ENCODE measurements around the gene LDHB.
A peak's percentile ranks its signal among the peaks of the same experiment; 100 is the strongest.
"Not testable (repeated sequence)": the region's sequence is repeated elsewhere in the genome, so short reads cannot be mapped to it uniquely, and the experiment has no call there.

LDHB gene

DNA sequence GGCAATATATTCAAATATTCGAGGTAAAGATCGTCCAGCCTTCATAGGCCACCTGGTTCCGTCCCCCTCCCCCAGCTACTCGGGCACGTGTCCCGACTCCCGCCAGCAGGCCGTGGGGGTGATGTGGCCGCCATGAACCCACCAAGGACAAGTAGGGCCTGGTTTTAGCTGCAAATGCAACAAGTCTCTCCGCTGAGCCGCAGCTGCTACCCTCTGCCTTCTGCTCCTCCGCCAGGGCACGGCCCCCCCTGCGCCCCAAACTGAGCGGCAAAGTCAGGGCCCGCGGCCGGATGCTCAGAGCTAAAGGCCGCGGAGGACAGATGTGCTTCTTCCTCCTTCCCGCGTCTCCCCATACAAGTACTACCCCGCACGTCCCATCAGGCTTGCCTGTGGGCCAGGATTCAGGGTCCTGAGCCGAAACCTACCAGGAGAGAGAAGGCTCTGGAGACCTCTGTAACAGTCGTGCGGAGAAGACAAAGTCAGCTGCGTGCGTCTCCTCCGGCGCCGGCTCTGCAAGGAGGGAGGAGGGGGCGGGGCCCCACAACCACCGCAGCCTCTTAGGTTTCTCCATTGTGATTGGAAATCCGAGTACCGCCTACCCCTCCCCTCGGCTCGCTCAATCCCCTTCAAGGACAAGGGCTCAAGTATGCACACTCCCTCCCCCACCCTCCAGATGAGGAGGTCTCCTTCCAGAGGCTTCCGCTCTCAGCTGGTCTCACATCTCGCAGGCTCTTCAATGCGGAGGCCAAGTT, at the start of gene LDHB:
TSS of gene LDHB (minus strand) at position 517 of the 752 bp plus-strand sequence. CDS start 3,171 bp downstream, outside the sequence.
- DNase-seq, result peak; percentile 98

DNA sequence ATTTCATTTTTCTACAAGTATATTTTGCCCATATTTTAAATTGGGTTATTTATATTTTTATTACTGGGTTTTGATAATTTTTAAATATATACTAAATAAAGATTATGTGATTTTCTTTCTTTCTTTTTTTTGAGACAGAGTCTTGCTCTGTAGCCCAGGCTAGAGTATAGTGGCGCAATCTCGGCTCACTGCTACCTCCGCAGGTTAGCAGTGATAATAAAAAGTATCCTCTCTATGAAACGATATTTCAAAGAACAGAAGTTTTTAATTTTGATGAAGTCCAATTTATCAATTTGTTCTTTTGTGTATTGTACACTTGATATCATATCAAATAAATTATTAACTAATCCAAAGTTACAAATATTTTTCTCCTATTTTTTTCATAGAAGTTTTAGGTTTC, 47.2 kb upstream of the LDHB start:
- DNase-seq, result no peak

DNA sequence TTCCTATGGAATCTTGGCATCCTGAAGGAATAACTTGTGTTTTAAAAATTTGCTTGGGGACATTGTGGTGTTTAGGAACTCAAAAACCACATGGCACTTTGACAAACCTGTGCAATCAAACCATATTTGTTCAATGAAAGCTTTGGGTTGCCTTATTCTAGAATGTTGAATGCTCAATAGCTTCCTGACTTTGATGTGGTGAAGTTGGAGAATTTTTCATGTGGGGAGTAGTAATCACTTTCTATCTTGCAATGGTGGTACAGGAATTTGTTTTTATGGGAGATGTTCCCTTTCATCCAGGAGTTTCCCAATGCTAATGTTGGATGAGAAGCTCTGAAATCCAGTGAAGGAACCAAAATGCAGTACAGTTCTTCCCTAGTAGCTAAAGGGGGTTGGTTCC, 42.2 kb upstream of the LDHB start:
- no peak for DNase-seq

DNA sequence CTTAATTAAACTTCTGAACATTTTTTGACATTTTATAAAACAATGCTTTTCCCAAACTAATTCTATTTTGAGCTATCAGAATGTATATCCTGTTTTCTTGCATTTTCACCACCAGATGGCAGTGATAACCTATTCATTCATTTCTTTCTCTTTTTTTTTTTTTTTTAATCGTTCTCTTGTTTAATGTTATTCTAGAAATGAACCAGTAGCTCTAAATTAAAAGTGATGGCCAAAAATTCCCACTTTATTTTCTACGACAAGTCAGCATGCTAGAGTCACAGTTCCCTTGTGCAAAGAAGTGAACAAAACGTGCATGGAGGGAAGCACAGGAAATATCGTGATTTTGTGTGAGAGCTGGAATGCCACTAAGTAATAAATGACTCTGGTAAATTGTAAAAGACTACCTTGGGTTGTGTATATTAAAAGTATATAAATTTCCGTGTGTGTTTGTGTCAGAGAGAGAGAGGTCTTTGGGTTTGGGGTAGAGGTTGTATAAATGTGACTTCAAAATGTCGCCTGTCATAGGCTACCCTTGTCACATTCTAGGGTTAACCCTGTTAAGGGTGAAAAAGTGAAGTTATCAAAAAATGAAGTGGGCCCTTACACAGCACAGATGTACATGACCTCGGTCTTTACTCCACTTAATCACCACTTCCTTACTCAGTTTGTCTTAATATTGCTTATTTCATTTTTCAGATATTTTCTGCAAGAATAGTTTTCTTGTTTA, 40.4 kb upstream of the LDHB start:
- peak; percentile 32 for DNase-seq

DNA sequence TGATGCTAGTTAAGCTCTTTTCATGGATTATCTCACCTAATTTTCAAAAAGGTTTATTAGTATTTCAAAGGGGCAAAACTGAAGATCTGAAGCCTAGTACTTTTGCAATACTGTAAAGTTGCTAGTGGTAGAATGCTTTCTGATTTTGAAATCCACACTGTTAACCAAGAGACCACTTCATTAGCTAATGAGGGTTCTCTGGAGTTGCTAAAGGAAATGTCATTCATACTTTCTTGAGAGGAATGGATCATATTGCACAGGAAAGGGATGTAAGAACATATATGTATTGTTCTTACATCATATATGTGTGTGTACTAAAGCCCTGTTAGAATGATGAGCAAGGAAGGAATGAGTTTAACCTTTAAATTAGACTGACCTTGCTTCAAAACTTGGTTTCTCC, 39.0 kb upstream of the LDHB start:
- no peak for DNase-seq

DNA sequence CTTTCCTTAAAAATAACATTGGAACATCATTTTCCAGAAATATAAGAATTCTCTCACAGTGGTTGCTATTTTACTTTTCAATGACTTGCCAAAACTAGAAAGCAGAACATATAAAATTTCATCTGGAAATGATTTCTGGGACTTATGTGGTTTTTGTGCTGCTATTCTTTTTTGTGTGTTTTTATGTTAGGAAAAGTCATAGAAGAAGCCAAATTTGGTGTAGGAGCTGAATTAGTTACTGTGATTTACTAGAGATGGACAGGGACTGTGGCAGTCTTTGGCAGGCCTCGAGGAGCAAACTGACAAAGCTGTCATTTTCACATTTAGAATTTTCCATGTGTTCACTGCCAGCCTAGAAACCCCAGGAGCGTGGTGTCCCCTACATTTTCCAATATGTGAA, 38.3 kb upstream of the LDHB start:
- DNase-seq, result no peak

DNA sequence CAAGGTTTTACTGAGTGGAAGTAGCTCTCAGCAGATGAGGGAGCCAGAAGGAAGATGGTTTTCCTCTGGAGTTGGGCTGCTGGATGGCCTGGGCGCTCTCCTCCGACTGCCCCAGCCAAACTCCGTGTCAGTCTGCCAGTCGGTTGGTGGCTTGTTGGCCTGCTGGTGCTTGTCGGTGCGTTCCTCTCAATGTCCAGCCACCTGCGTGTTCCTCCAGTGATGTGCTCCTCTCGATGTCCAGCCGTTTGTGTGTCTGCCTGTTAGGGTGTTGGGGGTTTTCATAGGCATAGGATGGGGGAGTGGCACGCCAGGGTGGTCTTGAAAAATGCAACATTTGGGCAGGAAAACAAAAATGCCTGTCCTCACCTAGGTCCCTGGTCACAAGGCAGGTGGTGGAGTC, 37.0 kb upstream of the LDHB start:
- no peak for DNase-seq

DNA sequence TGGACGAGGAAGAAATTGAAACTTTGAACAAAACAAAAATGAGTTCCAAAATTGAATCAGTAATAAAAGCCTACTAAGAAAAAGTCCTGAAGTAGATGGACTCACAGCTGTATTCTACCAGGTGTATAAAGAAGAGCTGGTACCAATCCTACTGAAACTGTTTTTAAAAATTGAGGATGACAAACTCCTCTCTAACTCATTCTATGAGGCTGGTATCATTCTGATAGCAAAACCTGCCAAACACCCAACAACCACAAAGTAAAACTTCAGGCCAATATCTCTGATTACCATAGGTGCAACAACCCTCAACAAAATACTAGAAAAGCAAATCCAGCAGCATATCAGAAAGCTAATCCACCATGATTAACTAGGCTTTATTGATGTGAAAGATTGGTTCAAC, 33.9 kb upstream of the LDHB start:
- no peak for DNase-seq

DNA sequence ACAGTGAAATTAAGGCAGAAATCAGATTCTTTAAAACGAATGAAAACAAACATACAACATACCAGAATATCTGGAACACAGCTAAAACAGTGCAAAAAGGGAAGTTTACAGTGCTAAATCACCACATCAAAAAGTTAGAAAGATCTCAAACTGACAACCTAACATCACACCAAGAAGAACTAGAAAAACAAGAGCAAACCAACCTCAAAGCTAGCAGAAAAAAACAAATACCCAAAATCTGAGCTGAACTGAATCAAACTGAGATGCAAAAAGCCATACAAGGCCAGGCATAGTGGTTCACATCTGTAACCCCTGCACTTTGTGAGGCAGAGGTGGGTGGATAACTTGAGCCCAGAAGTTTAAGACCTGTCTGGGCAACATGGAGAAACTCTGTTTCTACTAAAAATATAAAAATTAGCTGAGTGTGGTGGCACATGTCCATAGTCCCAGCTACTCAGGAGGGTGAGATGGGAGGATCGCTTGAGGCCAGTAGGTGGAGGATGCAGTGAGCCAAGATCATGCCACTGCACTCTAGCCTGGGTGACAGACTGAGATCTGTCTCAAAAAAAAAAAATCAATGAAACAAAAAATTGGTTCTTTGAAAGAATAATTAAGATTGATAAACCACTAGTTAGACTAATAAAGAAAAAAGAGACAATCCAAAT, 33.2 kb upstream of the LDHB start:
- DNase-seq, result no peak

DNA sequence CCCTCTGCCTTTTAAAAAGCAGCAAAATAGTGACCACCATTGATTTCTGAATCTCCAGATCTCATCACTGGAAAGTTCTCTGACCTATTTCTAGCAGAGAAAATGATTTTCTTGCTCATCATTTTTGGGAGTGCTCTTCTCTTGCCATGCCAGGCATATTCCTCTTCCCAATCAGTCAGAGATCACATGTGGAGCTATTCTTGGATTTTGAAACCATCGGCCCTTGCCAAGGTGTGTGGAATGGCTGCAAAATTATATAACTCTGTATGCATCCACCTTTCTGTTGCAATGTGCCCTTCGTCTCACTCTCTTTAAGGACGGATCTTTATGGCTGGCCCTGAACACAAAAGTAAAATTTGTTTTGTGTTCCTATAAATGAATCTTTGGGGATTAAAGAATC, 25.5 kb upstream of the LDHB start:
- no peak for DNase-seq

DNA sequence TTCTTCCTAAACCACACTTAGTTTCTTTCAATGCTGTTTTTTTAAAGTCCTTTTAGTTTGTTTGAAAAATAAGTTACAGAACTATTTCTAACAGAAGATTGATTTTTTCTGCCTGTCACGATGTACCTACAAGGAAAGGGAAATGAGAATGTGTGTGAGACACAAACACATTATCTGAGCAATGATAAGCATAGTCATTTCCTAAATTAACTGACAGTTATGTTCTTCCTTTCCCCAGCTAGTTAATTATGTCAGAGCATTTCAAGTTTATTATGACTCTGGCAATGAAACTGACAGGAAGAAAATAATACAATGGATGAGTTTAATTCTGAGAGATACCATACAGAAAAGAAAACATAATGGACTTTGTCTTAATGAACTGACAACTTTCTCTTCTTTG, 21.3 kb upstream of the LDHB start:
- DNase-seq, result peak; percentile 46

DNA sequence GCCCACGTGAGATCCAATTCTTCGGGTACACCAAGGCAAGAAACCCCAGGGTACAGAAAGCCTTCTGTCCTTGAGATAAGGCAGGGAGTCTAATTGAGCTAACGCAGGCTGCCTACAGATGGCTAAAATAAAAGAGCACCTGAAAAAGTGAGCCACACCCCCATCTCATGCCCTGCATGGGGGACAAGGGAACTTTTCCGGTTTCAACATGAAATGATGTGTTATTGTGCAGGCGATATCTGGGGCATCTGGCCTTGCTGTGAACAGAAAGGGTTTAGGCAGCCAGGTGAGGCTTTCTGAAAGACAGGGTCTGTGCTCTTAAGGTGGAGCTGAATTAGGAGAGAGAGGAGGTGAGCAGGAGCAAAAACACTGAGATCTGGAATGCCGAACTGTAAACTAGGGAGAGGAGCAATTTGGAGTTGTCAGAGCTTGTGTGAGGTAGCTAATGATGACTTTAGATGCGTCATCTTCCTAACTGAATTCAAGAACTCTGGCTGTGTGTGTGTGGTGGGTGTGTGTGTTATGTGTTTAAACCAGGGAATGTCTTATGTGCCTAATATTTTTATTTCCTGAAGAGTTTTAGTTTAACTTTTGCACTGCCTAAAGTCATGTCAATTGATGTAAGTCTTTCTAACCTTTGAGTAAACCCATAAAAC, 20.1 kb upstream of the LDHB start:
- DNase-seq, result no peak

DNA sequence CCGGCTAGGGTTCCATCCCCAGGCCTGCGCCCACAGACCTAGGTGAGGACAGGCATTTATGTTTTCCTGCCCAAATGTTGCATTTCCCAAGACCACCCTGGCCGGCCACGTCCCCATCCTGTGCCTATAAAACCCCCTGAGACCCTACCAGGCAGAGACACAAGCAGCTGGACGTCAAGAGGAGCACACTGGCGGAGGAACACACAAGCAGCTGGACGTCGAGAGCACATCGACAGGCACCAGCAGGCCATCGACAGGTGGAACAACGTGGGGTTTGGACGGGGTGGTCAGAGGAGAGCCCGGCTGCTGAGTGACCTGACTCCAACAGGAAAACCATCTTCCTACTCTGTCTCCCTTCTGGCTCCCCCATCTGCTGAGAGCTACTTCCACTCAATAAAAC, 19.6 kb upstream of the LDHB start:
- DNase-seq, result no peak

DNA sequence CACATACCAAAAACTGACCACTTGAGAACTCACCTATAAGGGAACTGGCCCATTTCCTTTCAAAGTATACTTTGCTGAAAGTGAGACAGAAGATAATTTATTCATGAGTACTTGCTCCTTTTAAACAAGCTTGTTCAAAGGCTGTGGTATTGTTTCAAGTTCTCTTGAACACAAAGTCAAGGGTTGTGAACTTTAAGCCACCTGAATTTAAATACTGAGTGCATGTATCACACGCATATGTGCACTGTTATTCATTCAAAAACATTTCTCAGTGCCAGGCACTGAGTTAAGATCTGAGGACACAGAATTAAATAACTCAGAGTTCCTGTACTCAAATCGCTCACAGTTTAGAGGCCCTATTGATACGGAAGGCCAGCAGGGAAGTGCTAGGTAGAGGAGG, 19.1 kb upstream of the LDHB start:
- no peak for DNase-seq

DNA sequence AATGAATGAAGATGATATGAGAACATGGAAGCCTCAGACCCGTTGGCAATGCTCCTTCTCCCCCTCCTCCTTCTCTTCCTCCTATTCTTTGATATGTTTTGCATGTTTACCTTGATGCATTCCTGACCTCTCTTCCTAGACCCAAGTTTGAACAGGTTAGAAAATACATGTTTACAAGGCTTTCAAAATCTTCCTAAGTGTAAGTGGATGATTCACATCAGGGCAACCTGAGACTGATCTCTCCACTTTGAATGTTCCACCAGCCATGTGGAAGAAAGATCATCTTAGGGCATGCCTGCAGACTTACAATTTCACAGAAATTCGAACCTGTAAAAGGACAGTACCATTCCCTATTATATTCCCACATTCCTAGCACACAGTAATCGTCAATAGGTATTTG, 18.0 kb upstream of the LDHB start:
- DNase-seq, result no peak

DNA sequence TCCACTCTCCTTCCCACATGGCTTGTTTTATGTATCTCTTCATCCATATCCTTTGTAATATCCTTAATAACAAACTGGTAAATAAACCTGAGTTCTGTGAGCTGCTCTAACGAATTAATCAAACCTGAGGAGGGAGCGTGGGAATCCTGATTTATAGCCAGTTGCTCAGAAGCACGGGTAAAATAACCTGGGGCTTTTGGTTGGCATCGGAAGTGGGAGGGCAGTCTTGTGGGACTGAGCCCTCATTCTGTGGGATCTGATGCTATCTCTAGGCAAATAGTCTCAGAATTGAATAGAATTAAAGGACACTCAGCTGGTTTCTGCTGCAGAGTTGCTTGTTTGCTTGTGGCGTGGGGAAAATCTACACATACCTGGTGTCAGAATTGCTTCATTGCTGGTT, 17.5 kb upstream of the LDHB start:
- DNase-seq, result no peak

DNA sequence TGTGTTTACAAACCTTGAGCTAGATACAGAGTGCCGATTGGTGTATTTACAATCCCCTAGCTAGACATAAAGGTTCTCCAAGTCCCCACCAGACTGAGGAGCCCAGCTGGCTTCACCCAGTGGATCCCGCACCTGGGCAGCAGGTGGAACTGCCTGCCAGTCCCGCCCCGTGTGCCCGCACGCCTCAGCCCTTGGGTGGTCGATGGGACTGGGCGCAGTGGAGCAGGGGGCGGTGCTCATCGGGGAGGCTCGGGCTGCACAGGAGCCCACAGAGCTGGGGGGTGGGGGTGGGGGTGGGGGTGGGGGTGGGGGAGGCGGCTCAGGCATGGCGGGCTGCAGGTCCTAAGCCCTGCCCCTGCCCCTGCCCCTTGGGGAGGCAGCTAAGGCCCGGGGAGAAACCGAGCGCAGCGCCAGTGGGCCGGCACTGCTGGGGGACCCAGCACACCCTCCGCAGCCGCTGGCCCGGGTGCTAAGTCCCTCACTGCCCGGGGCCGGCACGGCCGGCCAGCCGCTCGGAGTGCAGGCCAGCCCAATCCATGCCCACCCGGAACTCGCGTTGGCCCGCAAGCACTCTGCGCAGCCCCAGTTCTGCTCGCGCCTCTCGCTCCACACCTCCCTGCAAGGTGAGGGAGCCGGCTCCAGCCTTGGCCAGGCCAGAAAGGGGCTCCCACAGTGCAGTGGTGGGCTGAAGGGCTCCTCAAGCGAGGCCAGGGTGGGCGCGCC, 16.3 kb upstream of the LDHB start:
- not testable (repeated sequence) for DNase-seq

DNA sequence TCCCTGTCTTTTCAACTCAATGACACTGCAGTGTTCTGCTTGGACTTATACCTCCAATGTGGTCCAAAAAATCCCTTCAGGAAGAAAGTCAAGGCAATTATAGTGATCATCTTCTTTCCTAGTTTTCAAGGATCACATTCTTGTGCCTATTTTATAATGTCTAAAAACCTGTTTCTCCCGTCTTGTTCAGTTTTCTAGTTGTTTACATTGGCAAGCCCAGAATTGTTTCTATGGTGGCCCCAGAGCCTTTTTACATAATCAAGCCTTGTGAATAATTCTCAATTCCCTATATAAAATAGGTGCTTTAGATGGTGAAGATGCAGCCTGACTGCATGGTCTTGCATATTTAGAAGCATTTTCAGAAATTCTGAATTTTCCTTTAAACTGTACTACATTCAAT, 14.5 kb upstream of the LDHB start:
- no peak for DNase-seq

DNA sequence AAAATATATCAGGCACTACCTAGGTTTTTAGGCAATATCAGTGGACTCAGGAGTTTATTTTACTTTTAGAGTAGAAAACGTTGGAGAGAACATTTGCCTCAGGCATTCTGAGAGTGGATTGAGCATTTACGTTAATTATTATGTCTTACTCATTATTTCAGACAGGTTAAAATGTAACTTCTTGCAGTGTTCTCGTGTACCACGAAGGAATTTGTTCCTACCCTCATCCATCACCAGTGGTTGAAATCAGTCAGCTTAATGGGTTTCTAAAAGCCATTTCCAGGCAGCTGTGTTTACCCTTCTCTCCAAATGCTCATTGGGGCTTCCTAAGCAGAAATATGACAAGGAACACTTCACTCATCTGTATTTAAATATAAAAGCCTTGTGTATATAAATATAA, 9.1 kb upstream of the LDHB start:
- DNase-seq, result no peak

DNA sequence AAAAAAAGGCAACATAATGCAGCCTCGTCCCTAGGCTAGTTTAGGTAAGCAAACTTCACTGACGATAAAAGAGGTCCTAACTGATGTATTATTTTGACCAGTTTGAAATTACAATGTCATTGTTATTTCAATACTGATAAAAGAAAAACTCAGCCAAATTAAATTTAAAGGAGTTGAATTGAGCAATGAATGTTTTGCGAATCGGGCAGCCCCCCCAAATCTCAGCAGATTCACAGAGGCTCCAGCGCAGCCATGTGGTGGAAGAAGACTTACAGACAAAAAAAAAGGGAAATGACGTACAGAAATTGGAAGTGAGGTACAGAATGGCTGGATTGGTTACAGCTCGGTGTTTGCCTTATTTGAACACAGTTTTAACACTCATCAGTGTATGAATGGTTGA, 8.2 kb upstream of the LDHB start:
- no peak for DNase-seq

DNA sequence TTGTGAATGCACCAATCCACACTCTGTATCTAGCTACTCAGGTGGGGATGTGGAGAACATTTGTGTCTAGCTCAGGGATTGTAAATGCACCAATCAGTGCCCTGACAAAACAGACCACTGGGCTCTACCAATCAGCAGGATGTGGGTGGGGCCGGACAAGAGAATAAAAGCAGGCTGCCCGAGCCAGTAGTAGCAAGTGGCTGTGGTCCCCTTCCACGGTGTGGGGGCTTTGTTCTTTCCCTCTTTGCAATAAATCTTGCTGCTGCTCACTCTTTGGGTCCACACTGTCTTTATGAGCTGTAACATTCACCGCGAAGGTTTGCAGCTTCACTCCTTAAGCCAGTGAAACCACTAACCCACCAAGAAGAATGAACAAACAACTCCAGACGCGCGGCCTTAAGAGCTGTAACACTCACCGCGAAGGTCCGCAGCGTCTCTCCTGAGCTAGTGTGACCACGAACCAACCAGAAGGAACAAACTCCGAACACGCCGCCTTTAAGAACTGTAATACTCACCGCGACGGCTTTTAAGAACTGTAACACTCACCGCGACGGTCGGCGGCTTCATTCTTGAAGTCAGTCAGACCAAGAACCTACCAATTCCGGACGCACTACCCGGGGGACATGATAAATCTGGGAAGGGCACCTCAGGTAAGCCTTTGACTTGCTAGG, 4.6 kb upstream of the LDHB start:
- DNase-seq, result no peak

DNA sequence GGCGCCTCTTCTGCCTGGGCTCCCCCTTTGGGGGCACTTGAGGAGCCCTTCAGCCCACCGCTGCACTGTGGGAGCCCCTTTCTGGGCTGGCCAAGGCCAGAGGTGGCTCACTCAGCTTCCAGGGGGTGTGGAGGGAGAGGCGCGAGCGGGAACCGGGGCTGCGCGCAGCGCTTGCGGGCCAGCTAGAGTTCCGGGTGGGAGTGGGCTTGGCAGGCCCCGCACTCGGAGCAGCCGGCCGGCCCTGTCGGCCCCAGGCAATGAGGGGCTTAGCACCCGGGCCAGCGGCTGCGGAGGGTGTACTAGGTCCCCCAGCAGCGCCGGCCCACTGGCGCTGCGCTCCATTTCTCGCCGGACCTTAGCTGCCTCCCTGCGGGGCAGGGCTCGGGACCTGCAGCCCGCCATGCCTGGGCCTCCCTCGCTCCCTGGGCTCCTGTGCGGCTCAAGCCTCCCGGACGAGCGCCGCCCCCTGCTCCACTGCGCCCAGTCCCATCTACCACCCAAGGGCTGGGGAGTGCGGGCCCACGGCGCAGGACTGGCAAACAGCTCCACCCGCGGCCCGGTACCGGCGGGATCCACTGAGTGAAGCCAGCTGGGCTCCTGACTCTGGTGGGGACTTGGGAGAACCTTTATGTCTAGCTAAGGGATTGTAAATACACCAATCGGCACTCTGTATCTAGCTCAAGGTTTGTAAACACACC, 3.9 kb upstream of the LDHB start:
- DNase-seq, result not testable (repeated sequence)

All from activated CD4-positive, alpha-beta T cell treated with anti-CD3 and anti-CD28 coated beads, Interleukin-10, Interleukin-2, amounts not matched to agents 100 ng/mL and 50 ng/mL, durations not matched to agents 16 hours and 8 hours (primary cell).